Coronary artery (tissue), 2 donors: ENCODE results near the gene SNF8.

Experiments
- DNase-seq: peaks from one replicate; pipeline ENCODE4 v3.0.0-alpha.2; 2017; ENCODE audit warnings: low spot score
- H3K27ac ChIP-seq, 2 donors: fragments of 200-600 bp; sonication (generic); one replicate each; pipeline ENCODE4 v1.5.1; 2016 to 2019
- H3K4me3 ChIP-seq: fragments of 200-600 bp; sonication (generic); 2 replicates; pipeline ENCODE4 v1.5.1; 2016; ENCODE audit warnings: mild to moderate bottlenecking, moderate library complexity
- CTCF ChIP-seq: fragments of 200-600 bp; sonication (generic); IDR thresholded peaks from one replicate; pipeline ENCODE4 v1.5.1; 2019; ENCODE audit warnings: antibody characterized with exemption

SNF8 gene

GRCh38 chr17:48930435-48930873 is 14.2 kb downstream of the SNF8 start:
- Histone ChIP-seq H3K4me3 (no peak overlapping the region), H3K27ac (no peak overlapping the region)
- TF ChIP-seq CTCF: no peak
- DNase-seq: no peak

DNA sequence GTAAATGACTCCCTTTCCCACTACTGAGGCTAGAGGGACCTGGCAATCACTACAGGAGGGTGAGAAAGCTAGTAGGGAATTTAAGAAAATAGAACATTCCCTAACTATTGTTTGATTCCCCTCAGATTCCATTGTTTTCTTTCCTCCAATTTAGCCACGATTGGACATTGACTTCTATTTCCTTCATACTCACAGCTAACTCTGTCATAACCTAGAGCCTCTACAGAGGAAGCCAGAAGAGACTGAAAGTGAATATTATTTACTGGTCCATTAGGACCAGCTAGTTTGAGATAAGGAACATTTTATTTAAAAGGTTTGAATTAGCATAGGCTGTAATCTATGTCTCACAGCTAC is 14.9 kb downstream of the SNF8 start:
- no peak for TF ChIP-seq CTCF
- H3K4me3 ChIP-seq: no peak overlapping the region
- no peak overlapping the region for H3K27ac ChIP-seq
- no peak for DNase-seq

DNA sequence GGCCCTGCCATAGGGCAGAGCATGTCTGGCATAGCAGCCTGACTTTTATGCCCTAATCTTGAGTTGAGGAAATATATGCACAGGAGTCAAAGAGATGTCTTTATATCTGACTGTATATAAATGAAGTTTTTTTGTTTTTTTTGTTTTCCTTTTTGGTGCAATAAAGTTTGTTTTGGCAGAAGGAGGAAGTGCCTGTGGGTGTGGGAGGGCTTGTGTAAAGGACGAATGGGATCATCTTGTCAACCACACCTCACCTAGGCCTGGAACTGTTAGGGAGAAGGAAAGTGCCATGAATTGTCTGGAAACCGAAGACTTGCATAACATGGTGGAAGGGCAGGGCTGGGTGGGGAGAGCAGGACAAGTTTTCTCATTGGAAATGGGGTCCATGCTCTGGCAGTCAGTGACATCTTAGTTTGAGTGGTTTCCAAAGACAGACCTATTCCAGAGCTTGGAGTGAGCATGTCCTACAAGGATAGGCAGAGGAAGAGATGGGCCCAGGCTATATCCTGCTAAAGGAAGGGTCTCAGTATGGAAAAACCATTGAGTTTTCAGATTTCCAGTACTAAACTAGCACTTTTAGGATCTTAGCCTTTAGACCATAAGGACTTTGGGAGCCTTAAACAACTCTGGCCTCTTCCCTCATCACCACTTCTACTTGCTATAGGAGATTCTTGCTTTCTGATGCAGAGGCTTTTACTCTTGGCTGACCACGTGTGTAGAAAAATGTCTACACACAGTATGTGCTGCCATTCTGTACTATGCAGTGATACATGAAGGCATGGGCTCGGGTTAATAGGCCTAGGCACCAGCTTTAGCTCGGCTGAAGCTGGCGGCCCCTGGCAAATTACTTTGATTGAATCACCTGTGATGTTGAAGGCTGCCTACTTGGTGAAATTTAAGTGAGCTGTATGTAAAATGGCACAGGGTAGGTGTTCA is 15.5 kb downstream of the SNF8 start:
- H3K27ac ChIP-seq: no peak overlapping the region
- TF ChIP-seq CTCF: no peak
- no peak for DNase-seq
- H3K4me3 ChIP-seq: no peak overlapping the region

- Histone ChIP-seq H3K27ac (no peak overlapping the region), H3K4me3 (no peak overlapping the region)
- TF ChIP-seq CTCF: no peak
- DNase-seq: no peak
These were observed 16.5 kb downstream of the SNF8 start for GRCh38 chr17:48927978-48928745.

GRCh38 chr17:48925991-48926342 is 18.7 kb downstream of the SNF8 start:
- no peak for TF ChIP-seq CTCF
- DNase-seq: no peak
- no peak overlapping the region for H3K4me3 ChIP-seq
- H3K27ac ChIP-seq: no peak overlapping the region

GRCh38 chr17:48925251-48925990 is 19.2 kb downstream of the SNF8 start:
- H3K4me3 ChIP-seq: no peak overlapping the region
- no peak for TF ChIP-seq CTCF
- H3K27ac ChIP-seq: no peak overlapping the region
- DNase-seq: no peak
